Measurements from ENCODE around the gene PRSS36.

The PRSS36 gene

GRCh38 chr16:31187808-31188189, 37.9 kb upstream of the PRSS36 start:
- no peak for TF ChIP-seq EZH2phosphoT487 (IDR thresholded peaks at IDR 0.05; ENCODE audit: borderline replicate concordance, low read length)
- Histone ChIP-seq H3K9me2 (replicated peaks; ENCODE audit: control insufficient read depth, low read length) (no peaks in the 10 kb centered on the region), H3K27ac (ENCODE audit: low read depth, low read length) (no peak overlapping the region), H3F3A (ENCODE audit: control insufficient read depth, insufficient read depth) (peaks cover 64% of the 10 kb centered on the region), H4K20me1 (ENCODE audit: control insufficient read depth, insufficient read depth, low read depth, low read length) (peaks cover 84% of the 10 kb centered on the region), H3K4me3 (ENCODE audit: low read length) (no peak overlapping the region), H3K27me3 (ENCODE audit: control insufficient read depth, low read length) (no peaks in the 10 kb centered on the region), H3K79me2 (ENCODE audit: control insufficient read depth, low read length) (peaks cover 85% of the 10 kb centered on the region), H3K9me3 (ENCODE audit: control insufficient read depth, insufficient read depth, low read length) (no peaks in the 10 kb centered on the region), H3K4me2 (ENCODE audit: low read length) (no peak overlapping the region), H3K36me3 (ENCODE audit: control insufficient read depth, low read length) (peaks cover 100% of the 10 kb centered on the region), H3K4me1 (ENCODE audit: control insufficient read depth, low read length) (peaks cover 3% of the 10 kb centered on the region)

GRCh38 chr16:31186930-31187807, 37.3 kb upstream of the PRSS36 start:
- H3K4me3 ChIP-seq (ENCODE audit: low read length): no peak overlapping the region
- peaks cover 91% of the 10 kb centered on the region for H3K79me2 ChIP-seq (ENCODE audit: control insufficient read depth, low read length)
- H3K4me2 ChIP-seq (ENCODE audit: low read length): no peak overlapping the region
- no peak overlapping the region for H3K27ac ChIP-seq (ENCODE audit: low read depth, low read length)
- H4K20me1 ChIP-seq (ENCODE audit: control insufficient read depth, insufficient read depth, low read depth, low read length): peaks cover 90% of the 10 kb centered on the region
- H3K36me3 ChIP-seq (ENCODE audit: control insufficient read depth, low read length): peaks cover 100% of the 10 kb centered on the region
- H3K27me3 ChIP-seq (ENCODE audit: control insufficient read depth, low read length): no peaks in the 10 kb centered on the region
- no peak for TF ChIP-seq EZH2phosphoT487 (IDR thresholded peaks at IDR 0.05; ENCODE audit: borderline replicate concordance, low read length)
- no peak for TF ChIP-seq CTCF (IDR thresholded peaks at IDR 0.05; ENCODE audit: low read depth, low read length, poor library complexity, severe bottlenecking)
- peaks cover 67% of the 10 kb centered on the region for H3F3A ChIP-seq (ENCODE audit: control insufficient read depth, insufficient read depth)
- no peaks in the 10 kb centered on the region for H3K9me3 ChIP-seq (ENCODE audit: control insufficient read depth, insufficient read depth, low read length)
- peaks cover 9% of the 10 kb centered on the region for H3K4me1 ChIP-seq (ENCODE audit: control insufficient read depth, low read length)
- no peaks in the 10 kb centered on the region for H3K9me2 ChIP-seq (replicated peaks; ENCODE audit: control insufficient read depth, low read length)

- H3K9me2 ChIP-seq (replicated peaks; ENCODE audit: control insufficient read depth, low read length): no peaks in the 10 kb centered on the region
- TF ChIP-seq EZH2phosphoT487 (IDR thresholded peaks at IDR 0.05; ENCODE audit: borderline replicate concordance, low read length) (no peak), CTCF (IDR thresholded peaks at IDR 0.05; ENCODE audit: low read depth, low read length, poor library complexity, severe bottlenecking) (no peak)
- H3K9me3 ChIP-seq (ENCODE audit: control insufficient read depth, insufficient read depth, low read length): no peaks in the 10 kb centered on the region
- no peak overlapping the region for H3K4me3 ChIP-seq (ENCODE audit: low read length)
- no peaks in the 10 kb centered on the region for H3K27me3 ChIP-seq (ENCODE audit: control insufficient read depth, low read length)
- peaks cover 90% of the 10 kb centered on the region for H4K20me1 ChIP-seq (ENCODE audit: control insufficient read depth, insufficient read depth, low read depth, low read length)
- peaks cover 65% of the 10 kb centered on the region for H3F3A ChIP-seq (ENCODE audit: control insufficient read depth, insufficient read depth)
- H3K4me2 ChIP-seq (ENCODE audit: low read length): no peak overlapping the region
- no peak overlapping the region for H3K27ac ChIP-seq (ENCODE audit: low read depth, low read length)
- peaks cover 93% of the 10 kb centered on the region for H3K79me2 ChIP-seq (ENCODE audit: control insufficient read depth, low read length)
- H3K4me1 ChIP-seq (ENCODE audit: control insufficient read depth, low read length): peaks cover 19% of the 10 kb centered on the region
- H3K36me3 ChIP-seq (ENCODE audit: control insufficient read depth, low read length): peaks cover 100% of the 10 kb centered on the region
Observed at GRCh38 chr16:31186176-31186575, 36.3 kb upstream of the PRSS36 start.

GRCh38 chr16:31185339-31185738, 35.5 kb upstream of the PRSS36 start:
- H3K27ac ChIP-seq (ENCODE audit: low read depth, low read length): no peak overlapping the region
- peaks cover 100% of the 10 kb centered on the region for H3K36me3 ChIP-seq (ENCODE audit: control insufficient read depth, low read length)
- no peak for TF ChIP-seq EZH2phosphoT487 (IDR thresholded peaks at IDR 0.05; ENCODE audit: borderline replicate concordance, low read length)
- TF ChIP-seq CTCF (IDR thresholded peaks at IDR 0.05; ENCODE audit: low read depth, low read length, poor library complexity, severe bottlenecking): no peak
- H3K4me1 ChIP-seq (ENCODE audit: control insufficient read depth, low read length): peaks cover 19% of the 10 kb centered on the region
- H3K9me2 ChIP-seq (replicated peaks; ENCODE audit: control insufficient read depth, low read length): no peaks in the 10 kb centered on the region
- H3K4me2 ChIP-seq (ENCODE audit: low read length): no peak overlapping the region
- no peaks in the 10 kb centered on the region for H3K27me3 ChIP-seq (ENCODE audit: control insufficient read depth, low read length)
- H3K9me3 ChIP-seq (ENCODE audit: control insufficient read depth, insufficient read depth, low read length): no peaks in the 10 kb centered on the region
- no peak overlapping the region for H3K4me3 ChIP-seq (ENCODE audit: low read length)
- H3F3A ChIP-seq (ENCODE audit: control insufficient read depth, insufficient read depth): peaks cover 58% of the 10 kb centered on the region
- H3K79me2 ChIP-seq (ENCODE audit: control insufficient read depth, low read length): peaks cover 99% of the 10 kb centered on the region
- H4K20me1 ChIP-seq (ENCODE audit: control insufficient read depth, insufficient read depth, low read depth, low read length): peaks cover 87% of the 10 kb centered on the region
